Ovary (tissue), 3 donors: ENCODE results near the gene GMFB.

Experiments used
- EP300 ChIP-seq: sonication (generic); formaldehyde crosslinking; IDR thresholded peaks from one replicate; pipeline ENCODE4 v1.6.1; 2017; ENCODE audit warnings: antibody characterized with exemption
- POLR2A ChIP-seq: fragments of 450-650 bp; IDR thresholded peaks from one replicate; pipeline ENCODE4 v1.6.1; 2017; ENCODE audit warnings: antibody characterized with exemption, mild to moderate bottlenecking, moderate library complexity
- TF ChIP-seq, protein P1 (sequence below), 3 donors: fragments of 450-650 bp in 2 of 3; fragments of 200-600 bp in 1 of 3; IDR thresholded peaks; one replicate each; pipeline versions ENCODE4 v1.5.1 to v1.8.0; 2016 to 2022; ENCODE audit warnings: antibody characterized with exemption in 3 of 3, mild to moderate bottlenecking in 1 of 3
- donor health status: DM: no; HTN: no; CAD: no.

DNA sequence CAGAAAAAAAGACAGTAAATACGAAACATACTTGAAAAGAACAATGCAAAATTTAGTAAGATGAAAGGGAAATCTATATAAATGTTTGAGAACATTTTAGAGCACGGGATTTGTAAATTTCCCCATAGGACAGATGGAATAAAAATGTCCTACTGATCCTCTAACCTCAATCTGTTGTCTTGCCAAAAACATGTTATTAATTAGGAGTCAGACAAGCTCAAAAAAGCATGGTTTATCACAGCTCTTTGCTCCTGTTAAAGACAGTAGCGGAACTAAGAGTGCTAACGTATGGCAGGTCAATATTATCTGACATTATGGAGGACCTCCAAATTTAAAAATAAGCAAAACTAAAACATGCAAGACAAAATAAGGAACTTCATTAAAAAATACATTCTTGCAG is 12.9 kb downstream of the GMFB start:
- TF ChIP-seq, protein P1, sequence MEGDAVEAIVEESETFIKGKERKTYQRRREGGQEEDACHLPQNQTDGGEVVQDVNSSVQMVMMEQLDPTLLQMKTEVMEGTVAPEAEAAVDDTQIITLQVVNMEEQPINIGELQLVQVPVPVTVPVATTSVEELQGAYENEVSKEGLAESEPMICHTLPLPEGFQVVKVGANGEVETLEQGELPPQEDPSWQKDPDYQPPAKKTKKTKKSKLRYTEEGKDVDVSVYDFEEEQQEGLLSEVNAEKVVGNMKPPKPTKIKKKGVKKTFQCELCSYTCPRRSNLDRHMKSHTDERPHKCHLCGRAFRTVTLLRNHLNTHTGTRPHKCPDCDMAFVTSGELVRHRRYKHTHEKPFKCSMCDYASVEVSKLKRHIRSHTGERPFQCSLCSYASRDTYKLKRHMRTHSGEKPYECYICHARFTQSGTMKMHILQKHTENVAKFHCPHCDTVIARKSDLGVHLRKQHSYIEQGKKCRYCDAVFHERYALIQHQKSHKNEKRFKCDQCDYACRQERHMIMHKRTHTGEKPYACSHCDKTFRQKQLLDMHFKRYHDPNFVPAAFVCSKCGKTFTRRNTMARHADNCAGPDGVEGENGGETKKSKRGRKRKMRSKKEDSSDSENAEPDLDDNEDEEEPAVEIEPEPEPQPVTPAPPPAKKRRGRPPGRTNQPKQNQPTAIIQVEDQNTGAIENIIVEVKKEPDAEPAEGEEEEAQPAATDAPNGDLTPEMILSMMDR (IDR thresholded peaks at IDR 0.05) = no peak
- TF ChIP-seq POLR2A (no peak), EP300 (no peak)
